Osteocyte (in vitro differentiated cells): ENCODE measurements around the gene NT5C2. TPM values are rescaled to one million over a fixed set of nuclear protein-coding genes. Genes with fewer than 3 reads are reported as not detected.

Source experiments
- DNase-seq: peaks from one replicate; pipeline ENCODE4 v3.0.0; 2021; ENCODE audit warnings: mixed read lengths; ENCODE audit not compliant: unreplicated experiment; ENCODE audit errors: extremely low spot score
- H3K27ac Mint-ChIP-seq: one replicate; pipeline ENCODE4 v1.8.0; 2021; ENCODE audit warnings: mild to moderate bottlenecking, mixed read lengths; ENCODE audit not compliant: unreplicated experiment
- H3K27me3 Mint-ChIP-seq: one replicate; pipeline ENCODE4 v1.8.0; 2021; ENCODE audit warnings: mixed read lengths; ENCODE audit not compliant: unreplicated experiment
- H3K36me3 Mint-ChIP-seq: one replicate; pipeline ENCODE4 v1.8.0; 2021; ENCODE audit warnings: mixed read lengths; ENCODE audit not compliant: unreplicated experiment
- H3K4me1 Mint-ChIP-seq: one replicate; pipeline ENCODE4 v1.8.0; 2021; ENCODE audit warnings: mixed read lengths; ENCODE audit not compliant: unreplicated experiment
- H3K4me3 Mint-ChIP-seq: one replicate; pipeline ENCODE4 v1.8.0; 2021; ENCODE audit warnings: mild to moderate bottlenecking, moderate library complexity, mixed read lengths; ENCODE audit not compliant: unreplicated experiment
- H3K9me3 Mint-ChIP-seq: one replicate; pipeline ENCODE4 v1.8.0; 2021; ENCODE audit warnings: mixed read lengths; ENCODE audit not compliant: unreplicated experiment
- CTCF ChIP-seq: fragments of 200-600 bp; sonication (generic); IDR thresholded peaks from 2 replicates; pipeline ENCODE4 v1.5.0; 2021; ENCODE audit warnings: antibody characterized with exemption, mild to moderate bottlenecking, moderate library complexity
- total RNA-seq: library from RNA; stranded (reverse); gene quantifications from 2 replicates; pipeline ENCODE4 v1.2.1, GENCODE V29; 2021

Gene NT5C2
- total RNA-seq, 1 donor from 2014 or later, result 64.0 TPM

GRCh38 chr10:103096130-103096529, 96.9 kb downstream of the NT5C2 start:
- Mint-ChIP-seq H3K27ac (no peak overlapping the region), H3K4me3 (no peak overlapping the region), H3K4me1 (no peaks in the 10 kb centered on the region), H3K9me3 (no peaks in the 10 kb centered on the region), H3K27me3 (no peaks in the 10 kb centered on the region), H3K36me3 (peaks cover 52% of the 10 kb centered on the region)
- no peak for TF ChIP-seq CTCF
- no peak for DNase-seq

GRCh38 chr10:103095005-103095404, 98.1 kb downstream of the NT5C2 start:
- H3K4me1 Mint-ChIP-seq, result no peaks in the 10 kb centered on the region
- no peaks in the 10 kb centered on the region for H3K9me3 Mint-ChIP-seq
- no peak for TF ChIP-seq CTCF
- H3K27me3 Mint-ChIP-seq, result no peaks in the 10 kb centered on the region
- H3K4me3 Mint-ChIP-seq, result no peak overlapping the region
- no peak for DNase-seq
- no peak overlapping the region for H3K27ac Mint-ChIP-seq
- H3K36me3 Mint-ChIP-seq, result peaks cover 57% of the 10 kb centered on the region

- Mint-ChIP-seq H3K4me1 (peaks cover 5% of the 10 kb centered on the region), H3K9me3 (no peaks in the 10 kb centered on the region), H3K27ac (no peak overlapping the region), H3K27me3 (no peaks in the 10 kb centered on the region), H3K4me3 (no peak overlapping the region), H3K36me3 (peaks cover 69% of the 10 kb centered on the region)
- DNase-seq, result no peak
- no peak for TF ChIP-seq CTCF
Measured at GRCh38 chr10:103090911-103091310, 102.2 kb downstream of the NT5C2 start.

- Mint-ChIP-seq H3K9me3 (no peaks in the 10 kb centered on the region), H3K4me1 (peaks cover 11% of the 10 kb centered on the region), H3K4me3 (no peak overlapping the region), H3K36me3 (peaks cover 72% of the 10 kb centered on the region), H3K27ac (no peak overlapping the region), H3K27me3 (no peaks in the 10 kb centered on the region)
- DNase-seq, result peak; percentile 49
- TF ChIP-seq CTCF, result no peak
Measured at GRCh38 chr10:103089493-103089892, 103.6 kb downstream of the NT5C2 start.

- Mint-ChIP-seq H3K36me3 (peaks cover 56% of the 10 kb centered on the region), H3K27ac (peak overlapping the region; percentile 56), H3K4me1 (peaks cover 11% of the 10 kb centered on the region), H3K4me3 (no peak overlapping the region), H3K27me3 (no peaks in the 10 kb centered on the region), H3K9me3 (no peaks in the 10 kb centered on the region)
- peak; percentile 44 for DNase-seq
- TF ChIP-seq CTCF, result no peak
Measured at GRCh38 chr10:103086799-103087198, 106.3 kb downstream of the NT5C2 start.
